ENCODE results near the gene CD163L1.
"Not testable (repeated sequence)": the region's sequence is repeated elsewhere in the genome, so short reads cannot be mapped to it uniquely, and the experiment has no call there.

CD163L1 gene

GRCh38 chr12:7337790-7338189, 106.2 kb downstream of the CD163L1 start:
- not testable (repeated sequence) for DNase-seq (ENCODE audit: low read depth in 2 of 2, low spot score in 1 of 2)

DNA sequence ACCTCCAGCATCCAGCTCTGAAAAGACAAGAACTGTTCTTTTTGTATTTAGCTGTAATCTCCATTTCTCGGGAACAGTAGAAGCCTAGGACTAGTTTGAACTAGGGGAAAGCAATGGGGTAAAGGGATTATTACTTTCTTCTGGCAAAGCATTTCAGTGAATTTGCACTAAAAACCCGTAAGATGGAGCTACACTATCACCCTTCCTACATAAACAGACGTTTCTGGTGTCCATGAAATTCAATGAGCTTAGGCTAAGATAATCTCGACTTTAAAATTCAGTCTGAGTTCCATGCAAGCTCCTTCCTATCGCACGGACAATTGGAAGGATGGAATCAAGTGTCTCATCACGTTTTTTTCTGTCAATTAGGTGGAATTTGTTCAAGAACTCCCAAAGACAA, 116.0 kb downstream of the CD163L1 start:
- no peak for DNase-seq (ENCODE audit: low read depth in 2 of 2, low spot score in 1 of 2)

- no peak for DNase-seq (ENCODE audit: low read depth in 2 of 2, low spot score in 1 of 2)
These were observed 119.8 kb downstream of the CD163L1 start for GRCh38 chr12:7324176-7324575.

DNA sequence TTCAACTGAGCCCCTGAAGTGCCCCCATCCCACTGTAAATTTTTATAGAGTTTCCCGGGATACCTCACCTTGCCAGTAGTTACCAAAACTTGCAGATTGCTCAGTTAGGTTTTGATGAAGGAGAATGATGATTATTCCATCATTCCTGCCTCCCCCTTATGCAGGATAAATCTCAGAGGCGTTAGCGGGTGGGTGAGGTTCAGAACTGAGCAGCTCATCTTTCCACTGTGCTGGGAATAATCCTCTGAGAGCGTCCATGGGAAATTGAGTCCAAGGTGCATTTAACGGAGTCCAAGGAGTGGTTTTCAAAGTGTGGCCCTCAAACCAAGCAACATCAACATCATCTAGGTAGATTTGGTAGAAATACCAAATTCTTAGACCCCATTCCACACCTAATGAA, 121.4 kb downstream of the CD163L1 start:
- no peak for DNase-seq (ENCODE audit: low read depth in 2 of 2, low spot score in 1 of 2)

DNA sequence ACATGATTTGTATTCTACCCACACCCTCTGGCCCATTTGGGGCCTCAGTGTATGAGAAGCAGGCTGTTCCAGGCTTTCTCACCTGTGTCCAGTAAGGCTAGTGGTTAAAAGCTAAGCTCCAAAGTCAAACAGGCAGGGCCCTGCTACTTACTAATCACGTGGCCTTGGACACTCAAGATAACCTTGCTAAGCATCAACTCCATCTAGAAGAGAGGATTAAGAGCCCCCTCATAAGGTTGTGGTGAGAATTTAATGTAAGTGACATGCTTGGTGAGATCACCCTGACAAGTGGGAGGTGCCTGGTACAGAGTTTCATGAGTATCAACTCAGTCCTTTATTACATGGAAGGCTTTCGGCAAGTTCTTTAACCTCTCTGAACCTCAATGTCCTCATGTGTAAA, 122.3 kb downstream of the CD163L1 start:
- no peak for DNase-seq (ENCODE audit: low read depth in 2 of 2, low spot score in 1 of 2)

DNA sequence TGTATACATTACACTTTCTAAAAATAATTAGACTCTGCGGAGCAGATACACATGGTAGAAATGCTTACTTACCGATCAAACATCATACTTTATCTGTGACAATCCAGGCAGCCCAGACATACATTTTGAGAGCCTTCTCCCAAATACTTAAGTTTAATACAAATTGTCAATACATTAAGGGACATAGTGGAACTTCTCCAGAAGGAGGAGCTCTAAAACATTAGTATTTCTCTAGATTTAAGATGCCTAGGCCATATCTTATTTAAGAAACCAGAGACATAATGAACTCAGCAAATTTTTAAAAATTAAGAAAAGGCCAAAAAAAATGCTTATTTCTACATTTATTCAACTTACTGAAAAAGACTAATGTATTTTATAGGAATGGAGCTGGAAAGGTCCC, 124.0 kb downstream of the CD163L1 start:
- no peak for DNase-seq (ENCODE audit: low read depth in 2 of 2, low spot score in 1 of 2)

DNA sequence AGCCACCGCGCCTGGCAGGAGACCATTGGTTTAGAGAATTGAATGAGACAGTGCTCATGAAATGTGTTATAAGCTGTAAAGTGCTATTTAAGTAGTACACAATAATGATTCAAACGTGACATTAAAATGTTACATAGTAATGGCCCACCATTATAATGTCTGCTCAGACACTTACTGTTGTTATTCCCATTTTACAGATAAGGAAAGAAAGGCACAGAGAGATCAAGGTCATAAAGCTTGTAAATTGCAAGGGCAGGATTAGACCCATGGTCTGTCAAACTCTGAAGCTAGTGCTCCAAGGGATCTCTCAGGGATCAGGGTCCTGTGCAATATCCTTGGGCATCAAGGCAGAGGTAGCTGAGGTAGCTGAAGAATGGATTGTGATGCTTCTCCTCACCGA, 133.9 kb downstream of the CD163L1 start:
- DNase-seq (ENCODE audit: low read depth in 2 of 2, low spot score in 1 of 2): no peak
